ENCODE results near the gene SMIM41. TPM values are rescaled to one million over a fixed set of nuclear protein-coding genes. Genes with fewer than 3 reads are reported as not detected.

Gene SMIM41
- total and polyA plus RNA-seq, 10 of the 15 experiments (the other 5 are each of a cell fraction or from before 2014, with no cell fraction given) = not detected

GRCh38 chr12:52125476-52125900 is 46.0 kb downstream of the SMIM41 start:
- Histone ChIP-seq H3K4me1 (ENCODE audit: control insufficient read depth, insufficient read depth, low read length) (peaks cover 29% of the 10 kb centered on the region), H3K27me3 (replicated peaks in 1 of 2; ENCODE audit: control insufficient read depth in 2 of 2, insufficient read depth in 2 of 2, low read length in 1 of 2) (no peaks in the 10 kb centered on the region), H3K9ac (ENCODE audit: control insufficient read depth, insufficient read depth, low read length) (no peak overlapping the region), H3K9me3 (replicated peaks; ENCODE audit: control insufficient read depth, insufficient read depth, low read length) (no peaks in the 10 kb centered on the region), H3K36me3 (ENCODE audit: control insufficient read depth in 2 of 2, insufficient read depth in 2 of 2, low read length in 1 of 2) (no peaks in the 10 kb centered on the region), H4K20me1 (ENCODE audit: control insufficient read depth, insufficient read depth) (no peaks in the 10 kb centered on the region), H2AFZ (ENCODE audit: control insufficient read depth, low read depth, low read length) (no peak overlapping the region), H3K4me2 (ENCODE audit: control insufficient read depth, insufficient read depth) (no peak overlapping the region), H3K79me2 (ENCODE audit: control insufficient read depth, insufficient read depth, low read length) (no peaks in the 10 kb centered on the region), H3K4me3 (no peak overlapping the region), H3K27ac (ENCODE audit: control insufficient read depth, insufficient read depth) (no peak overlapping the region)
- ATAC-seq (no peak), DNase-seq (ENCODE audit: low read depth, low spot score) (no peak), FAIRE-seq (no peak)
- in situ Hi-C loops (cut with MboI) (no loop called here), intact Hi-C loops (cut with micrococcal nuclease; ENCODE audit: unreplicated experiment) (no loop called here)
- WGBS (ENCODE audit: insufficient coverage, insufficient replicate concordance, low lambda C conversion rate, missing lambda C conversion rate) = 51% methylated on average over 3 of the region's 6 CpGs
- ChIA-PET RAD21 (ENCODE audit: unreplicated experiment) (interaction anchor here (1.1 to 5.8 kb wide), 2 partner anchors 10 to 99 kb away, joined by 3 to 86 read pairs; no protein-coding TSS in a partner anchor), POLR2A (interaction anchor here (0.8 kb wide), 1 partner anchor 100 kb away, joined by 3 read pairs; no protein-coding TSS in a partner anchor), SMC1A (ENCODE audit: uncharacterized antibody, unreplicated experiment) (interaction anchor here (11.3 kb wide), 1 partner anchor 99 kb away, joined by 320 read pairs; no protein-coding TSS in a partner anchor), CTCF (interaction anchor here (1.0 to 10.3 kb wide), 7 partner anchors 11 to 105 kb away, joined by 3 to 241 read pairs (median 4); no protein-coding TSS in a partner anchor)
- no TSS peak for BruUV-seq (replicated peaks)
- TF ChIP-seq MTA3 (IDR thresholded peaks at IDR 0.05; ENCODE audit: borderline replicate concordance, low read length) = no peak
- TF ChIP-seq NFIC (IDR thresholded peaks at IDR 0.05; ENCODE audit: low read depth, low read length) = no peak
- TF ChIP-seq CUX1 (IDR thresholded peaks at IDR 0.05; ENCODE audit: insufficient replicate concordance, low read depth, low read length) = no peak
- no peak for TF ChIP-seq NFYB (IDR thresholded peaks at IDR 0.05; ENCODE audit: insufficient read depth, low read depth, low read length)
- TF ChIP-seq EED (IDR thresholded peaks at IDR 0.05; ENCODE audit: low read depth) = no peak
- no peak for TF ChIP-seq MEF2B (IDR thresholded peaks at IDR 0.05; ENCODE audit: partially characterized antibody, poor library complexity, severe bottlenecking)
- no peak for TF ChIP-seq HDAC6 (IDR thresholded peaks at IDR 0.05; ENCODE audit: unreplicated experiment)
- no peak for TF ChIP-seq ATF7 (IDR thresholded peaks at IDR 0.05; ENCODE audit: low read depth)
- no peak for TF ChIP-seq CEBPZ (IDR thresholded peaks at IDR 0.05; ENCODE audit: low read depth, low read length)
- no peak for TF ChIP-seq REST (IDR thresholded peaks at IDR 0.05; ENCODE audit: low read depth, low read length)
- no peak for TF ChIP-seq FOXM1 (IDR thresholded peaks at IDR 0.05; ENCODE audit: low read depth, low read length)
- no peak for TF ChIP-seq NBN (IDR thresholded peaks at IDR 0.05)
